CD8-positive, alpha-beta memory T cell (primary cell): ENCODE data around the gene PIP5K1C. TPM values are rescaled to one million over a fixed set of nuclear protein-coding genes. Genes with fewer than 3 reads are reported as not detected.

Source experiments
- CTCF ChIA-PET: fragments of 350-600 bp; sonication (Branson Sonifier 250); formaldehyde crosslinking; loops from one replicate; lab custom pipeline; 2021; ENCODE audit warnings: antibody characterized with exemption; lab: Charles Lee
- POLR2A ChIA-PET: fragments of 350-600 bp; sonication (Branson Sonifier 250); formaldehyde crosslinking; loops from one replicate; lab custom pipeline; 2021; ENCODE audit warnings: antibody characterized with exemption; lab: Charles Lee
- DNase-seq, 5 donors: peaks; one replicate each; pipeline versions ENCODE4 v3.0.0 to v3.0.0-alpha.2; 2020 to 2022; ENCODE audit warnings: mixed read lengths in 1 of 5
- H3K27ac ChIP-seq: one replicate; pipeline ENCODE4 v1.7.0; 2013; ENCODE audit warnings: low read depth, mild to moderate bottlenecking, low read length, moderate library complexity
- H3K27me3 ChIP-seq: 2 replicates; pipeline ENCODE4 v1.7.0; 2013; ENCODE audit warnings: low read length, mild to moderate bottlenecking; ENCODE audit not compliant: insufficient read depth, poor library complexity, severe bottlenecking
- H3K36me3 ChIP-seq: 2 replicates; pipeline ENCODE4 v1.7.0; 2013; ENCODE audit warnings: mild to moderate bottlenecking, low read length, moderate library complexity; ENCODE audit not compliant: insufficient read depth
- H3K4me1 ChIP-seq: 2 replicates; pipeline ENCODE4 v1.7.0; 2013; ENCODE audit warnings: mild to moderate bottlenecking, low read length, moderate library complexity; ENCODE audit not compliant: insufficient read depth
- H3K4me3 ChIP-seq: 2 replicates; pipeline ENCODE4 v1.7.0; 2013; ENCODE audit warnings: mild to moderate bottlenecking, low read length
- H3K9me3 ChIP-seq: 2 replicates; pipeline ENCODE4 v1.7.0; 2013; ENCODE audit warnings: mild to moderate bottlenecking, low read length
- H3K27ac Mint-ChIP-seq, 8 donors: one replicate each; pipeline ENCODE4 v1.8.0; 2020 to 2021; ENCODE audit warnings: mixed read lengths in 8 of 8, mild to moderate bottlenecking in 6 of 8, inconsistent platforms in 3 of 8, moderate library complexity in 3 of 8
- H3K27me3 Mint-ChIP-seq, 2 donors: one replicate each; pipeline ENCODE4 v1.8.0; 2020 to 2021; ENCODE audit warnings: mixed read lengths in 2 of 2, mild to moderate bottlenecking in 1 of 2, moderate library complexity in 1 of 2
- H3K36me3 Mint-ChIP-seq, 3 donors: one replicate each; pipeline ENCODE4 v1.8.0; 2020 to 2021; ENCODE audit warnings: mixed read lengths in 3 of 3, inconsistent platforms in 1 of 3, mild to moderate bottlenecking in 1 of 3
- H3K4me1 Mint-ChIP-seq, 3 donors: one replicate each; pipeline ENCODE4 v1.8.0; 2020 to 2021; ENCODE audit warnings: mixed read lengths in 3 of 3, inconsistent platforms in 1 of 3, mild to moderate bottlenecking in 1 of 3
- H3K4me3 Mint-ChIP-seq, 7 donors: one replicate each; pipeline ENCODE4 v1.8.0; 2020 to 2021; ENCODE audit warnings: mixed read lengths in 7 of 7, mild to moderate bottlenecking in 6 of 7, moderate library complexity in 4 of 7, inconsistent platforms in 2 of 7
- H3K9me3 Mint-ChIP-seq, 5 donors: one replicate each; pipeline ENCODE4 v1.8.0; 2020 to 2022; ENCODE audit warnings: mixed read lengths in 5 of 5, mild to moderate bottlenecking in 3 of 5, moderate library complexity in 2 of 5, inconsistent platforms in 1 of 5
- polyA plus RNA-seq: library from polyadenylated mRNA; unstranded; fragments of 300-500 nt; fragmentation: Illumina TruSeq; gene quantifications from one replicate; pipeline ENCODE4 v1.2.3, GENCODE V29; 2021
- total RNA-seq, 2 experiments: library from RNA; stranded (reverse); gene quantifications; one replicate each; pipeline ENCODE4 v1.2.3, GENCODE V29; 2021

Gene PIP5K1C
- total and polyA plus RNA-seq, 3 experiments from 2014 or later = 16.0 to 27.6 (median 26.9) TPM

DNA sequence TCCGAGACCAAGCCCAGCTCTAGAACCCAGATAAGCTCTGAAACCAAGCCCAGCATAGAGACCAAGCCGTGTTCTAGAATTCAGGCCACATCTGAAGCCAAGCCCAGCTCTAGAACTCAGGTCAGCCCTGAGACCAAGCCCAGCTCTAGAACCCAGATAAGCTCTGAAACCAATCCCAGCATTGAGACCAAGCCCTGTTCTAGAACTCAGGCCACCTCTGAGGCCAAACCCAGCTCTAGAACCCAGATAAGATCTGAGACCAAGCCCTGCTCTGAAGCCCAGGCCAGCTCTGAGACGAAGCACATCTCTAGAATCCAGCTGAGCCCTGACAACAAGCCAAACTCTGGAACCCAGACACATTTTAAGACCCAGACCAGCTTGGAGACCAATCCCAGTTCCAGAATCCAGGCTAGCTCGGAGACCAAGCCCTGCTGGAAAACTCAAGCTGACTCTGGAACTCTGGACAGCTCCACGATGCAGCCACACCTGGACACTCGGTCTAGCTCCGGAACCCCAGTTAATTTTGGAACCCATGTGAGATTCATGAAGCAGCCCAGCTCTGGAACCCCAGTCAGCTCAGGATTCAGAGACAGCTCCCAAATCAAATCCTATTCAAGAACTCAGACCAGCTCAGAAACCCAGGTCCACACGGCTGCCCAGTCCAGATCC is 109.1 kb downstream of the PIP5K1C start:
- H3K9me3 ChIP-seq = no peaks in the 10 kb centered on the region
- H3K36me3 ChIP-seq = no peaks in the 10 kb centered on the region
- CTCF ChIA-PET = interaction anchor here (1.0 to 1.7 kb wide), 2 partner anchors 28 to 46 kb away, joined by 5 read pairs; no protein-coding TSS in a partner anchor
- H3K27me3 ChIP-seq = no peaks in the 10 kb centered on the region
- H3K4me3 Mint-ChIP-seq = no peak overlapping the region
- H3K36me3 Mint-ChIP-seq = peaks cover 0 to 1% (median 0%) of the 10 kb centered on the region in 3 donors
- POLR2A ChIA-PET = no interaction called here
- no peak overlapping the region for H3K27ac Mint-ChIP-seq
- no peaks in the 10 kb centered on the region for H3K4me1 ChIP-seq
- H3K27me3 Mint-ChIP-seq = no peaks in the 10 kb centered on the region
- H3K4me3 ChIP-seq = no peak overlapping the region
- DNase-seq = no peak
- no peaks in the 10 kb centered on the region for H3K9me3 Mint-ChIP-seq
- H3K4me1 Mint-ChIP-seq = no peaks in the 10 kb centered on the region
- H3K27ac ChIP-seq = no peak overlapping the region

DNA sequence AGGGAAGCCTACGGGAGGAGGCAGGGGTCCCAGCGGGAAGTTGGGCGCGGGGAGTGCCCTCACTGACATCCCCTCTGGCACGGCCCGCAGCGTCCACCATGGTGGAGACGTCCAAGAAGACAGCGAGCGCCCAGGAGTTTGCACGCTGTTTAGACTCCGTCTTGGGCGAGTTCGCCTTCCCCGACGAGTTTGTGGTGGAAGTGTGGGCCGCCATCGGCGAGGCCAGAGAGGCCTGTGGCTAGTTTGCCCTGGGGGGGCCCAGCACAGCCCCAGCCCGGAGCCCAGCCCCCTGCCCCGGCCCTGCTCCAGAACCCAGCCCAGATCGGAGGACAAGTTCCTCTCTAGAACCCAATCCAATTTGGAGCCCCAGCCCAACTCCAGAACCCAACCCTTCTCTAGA is 110.3 kb downstream of the PIP5K1C start:
- no peak for DNase-seq
- Mint-ChIP-seq H3K4me1 (no peaks in the 10 kb centered on the region), H3K9me3 (no peaks in the 10 kb centered on the region), H3K27me3 (no peaks in the 10 kb centered on the region), H3K4me3 (no peak overlapping the region), H3K36me3 (peaks cover 0 to 1% (median 0%) of the 10 kb centered on the region in 3 donors), H3K27ac (no peak overlapping the region)
- Histone ChIP-seq H3K4me1 (no peaks in the 10 kb centered on the region), H3K27ac (no peak overlapping the region), H3K36me3 (no peaks in the 10 kb centered on the region), H3K27me3 (peaks cover 3% of the 10 kb centered on the region), H3K9me3 (no peaks in the 10 kb centered on the region), H3K4me3 (no peak overlapping the region)
- ChIA-PET CTCF (interaction anchor here (1.2 to 1.7 kb wide), 2 partner anchors 29 to 45 kb away, joined by 3 to 5 read pairs; no protein-coding TSS in a partner anchor), POLR2A (no interaction called here)

DNA sequence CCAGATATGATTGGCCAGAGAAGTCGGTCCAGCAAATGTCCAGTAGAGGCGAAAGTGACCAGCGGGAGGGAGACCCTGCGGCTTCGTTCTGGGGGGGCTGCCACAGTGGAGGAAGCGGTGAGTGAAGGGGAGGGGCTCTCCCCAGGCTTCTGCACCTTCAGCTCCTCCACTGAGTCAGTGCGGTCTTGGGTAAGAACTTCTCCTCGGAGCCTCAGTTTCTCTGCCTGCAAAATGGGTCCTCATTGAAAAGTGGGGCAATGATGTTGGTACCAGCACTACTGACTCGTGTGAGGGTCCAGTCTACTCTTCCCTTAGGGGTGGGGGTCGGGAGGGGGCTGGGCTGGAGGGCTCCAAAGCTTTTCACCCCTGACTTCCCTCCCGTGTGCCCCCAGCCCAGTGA is 110.8 kb downstream of the PIP5K1C start:
- no peak overlapping the region for H3K27ac Mint-ChIP-seq
- DNase-seq = no peak
- H3K27me3 Mint-ChIP-seq = no peaks in the 10 kb centered on the region
- no peaks in the 10 kb centered on the region for H3K4me1 Mint-ChIP-seq
- Histone ChIP-seq H3K27me3 (peaks cover 3% of the 10 kb centered on the region), H3K4me1 (no peaks in the 10 kb centered on the region), H3K27ac (no peak overlapping the region), H3K9me3 (no peaks in the 10 kb centered on the region), H3K4me3 (no peak overlapping the region), H3K36me3 (no peaks in the 10 kb centered on the region)
- H3K9me3 Mint-ChIP-seq = no peaks in the 10 kb centered on the region
- H3K4me3 Mint-ChIP-seq = peak overlapping the region in 1 of 7 donors; percentile 32
- peaks cover 0 to 1% (median 0%) of the 10 kb centered on the region in 3 donors for H3K36me3 Mint-ChIP-seq
- ChIA-PET POLR2A (interaction anchor here (0.6 kb wide), 1 partner anchor 34 kb away, joined by 3 read pairs; no protein-coding TSS in a partner anchor), CTCF (interaction anchor here (1.2 to 1.7 kb wide), 2 partner anchors 29 to 44 kb away, joined by 3 to 5 read pairs; no protein-coding TSS in a partner anchor)

DNA sequence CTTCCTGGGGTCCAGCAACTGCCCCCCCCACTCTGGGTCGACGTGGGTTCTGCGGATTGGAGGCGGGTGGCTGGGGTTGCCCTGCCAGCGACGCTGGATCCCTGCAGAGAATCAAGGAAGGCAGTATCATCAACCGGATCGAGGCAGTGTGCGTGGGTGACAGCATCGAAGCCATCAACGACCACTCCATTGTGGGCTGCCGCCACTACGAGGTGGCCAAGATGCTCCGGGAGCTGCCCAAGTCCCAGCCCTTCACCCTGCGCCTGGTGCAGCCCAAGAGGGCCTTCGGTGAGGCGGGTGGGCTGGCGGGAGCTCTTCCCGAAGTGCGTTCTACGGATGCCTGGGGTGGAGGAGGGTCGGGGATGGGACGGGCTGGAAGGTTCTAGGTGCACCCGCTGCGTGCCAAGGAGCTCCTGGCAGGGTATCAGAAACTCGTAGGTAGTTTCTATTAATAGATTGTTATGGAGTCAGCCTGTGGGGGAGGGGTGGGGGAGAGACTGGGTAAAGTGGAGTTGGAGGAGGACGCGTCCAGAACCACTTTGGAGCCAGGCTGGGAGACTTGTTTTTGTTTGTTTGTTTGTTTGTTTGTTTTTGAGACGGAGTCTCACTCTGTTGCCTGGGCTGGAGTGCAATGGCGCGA is 113.4 kb downstream of the PIP5K1C start:
- H3K36me3 Mint-ChIP-seq = peaks cover 0 to 1% (median 0%) of the 10 kb centered on the region in 3 donors
- no peak overlapping the region for H3K27ac Mint-ChIP-seq
- Histone ChIP-seq H3K36me3 (no peaks in the 10 kb centered on the region), H3K4me3 (no peak overlapping the region), H3K27me3 (peaks cover 3% of the 10 kb centered on the region), H3K4me1 (no peaks in the 10 kb centered on the region), H3K27ac (no peak overlapping the region), H3K9me3 (no peaks in the 10 kb centered on the region)
- no peaks in the 10 kb centered on the region for H3K4me1 Mint-ChIP-seq
- no peak for DNase-seq
- H3K9me3 Mint-ChIP-seq = no peaks in the 10 kb centered on the region
- ChIA-PET CTCF (interaction anchor here (1.9 to 3.4 kb wide), 3 partner anchors 22 to 41 kb away, joined by 6 to 18 read pairs (median 14); no protein-coding TSS in a partner anchor), POLR2A (interaction anchor here (0.6 kb wide), 1 partner anchor 38 kb away, joined by 4 read pairs; no protein-coding TSS in a partner anchor)
- no peaks in the 10 kb centered on the region for H3K27me3 Mint-ChIP-seq
- H3K4me3 Mint-ChIP-seq = peak overlapping the region in 2 of 7 donors; percentile 20 to 23

DNA sequence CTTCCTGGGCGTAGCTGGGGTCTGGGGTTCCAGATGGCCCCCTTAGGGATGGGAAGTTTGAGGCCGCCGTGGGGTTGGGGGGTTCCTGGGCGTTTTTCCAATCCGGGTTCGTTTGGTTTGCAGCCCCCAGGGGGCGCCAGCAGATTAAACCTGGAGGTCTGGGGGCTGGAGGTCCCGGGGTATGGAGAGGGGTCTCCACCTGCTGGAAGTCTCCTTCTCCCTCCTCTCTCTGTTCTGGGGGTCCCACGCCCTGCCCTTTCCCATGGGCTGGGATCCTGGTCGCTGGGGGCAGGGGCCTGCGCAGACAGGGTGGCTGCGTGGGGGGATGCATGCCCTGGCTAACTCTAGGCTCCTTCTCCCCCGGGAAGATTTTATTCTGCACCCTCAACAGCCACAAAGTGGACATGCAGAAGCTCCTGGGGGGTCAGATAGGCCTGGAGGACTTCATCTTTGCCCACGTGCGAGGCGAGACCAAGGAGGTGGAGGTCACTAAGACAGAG is 114.1 kb downstream of the PIP5K1C start:
- H3K36me3 Mint-ChIP-seq = peaks cover 0 to 1% (median 0%) of the 10 kb centered on the region in 3 donors

DNA sequence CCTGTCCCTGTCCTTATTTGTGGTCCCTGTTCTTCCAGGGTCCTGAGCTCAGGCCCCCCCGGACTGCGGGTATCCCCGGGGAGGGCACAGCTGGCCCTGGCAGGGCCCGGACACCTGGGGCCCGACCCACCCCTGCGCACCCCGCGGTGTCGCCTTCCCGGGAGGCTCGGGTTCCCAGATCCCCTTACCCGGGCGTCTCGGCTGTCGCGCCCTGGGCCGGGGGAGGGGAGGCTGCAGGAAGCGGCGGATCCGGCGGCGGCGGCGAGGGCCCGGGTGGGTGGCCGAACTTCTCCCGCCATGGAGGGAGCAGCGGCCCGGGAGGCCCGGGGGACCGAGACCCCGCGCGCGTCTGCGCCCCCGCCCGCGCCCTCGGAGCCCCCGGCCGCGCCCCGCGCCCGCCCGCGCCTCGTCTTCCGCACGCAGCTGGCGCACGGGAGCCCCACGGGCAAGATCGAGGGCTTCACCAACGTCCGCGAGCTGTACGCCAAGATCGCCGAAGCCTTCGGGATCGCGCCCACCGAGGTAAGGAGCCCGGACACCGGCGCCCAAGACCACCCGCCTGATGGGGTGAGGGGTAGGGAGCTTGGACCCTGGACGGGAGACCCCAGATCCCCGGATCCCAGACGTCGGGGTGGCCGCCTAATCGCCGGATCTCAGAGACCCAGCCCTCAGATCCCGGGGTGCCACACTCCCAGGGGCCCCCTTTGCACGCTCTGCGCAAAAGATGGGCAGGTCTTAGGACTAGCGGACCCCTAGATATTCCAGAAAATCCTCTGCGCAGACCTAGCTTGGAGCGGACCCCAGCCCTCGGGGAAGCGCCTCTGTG is 114.8 kb downstream of the PIP5K1C start, which contains the start of gene GIPC3:
GIPC3 (plus strand) TSS at position 178 of the 826 bp plus-strand sequence; CDS start at position 298, 120 bp downstream.
- no peaks in the 10 kb centered on the region for H3K27me3 Mint-ChIP-seq
- ChIA-PET CTCF (interaction anchor here (0.7 to 3.4 kb wide), 10 partner anchors 10 to 40 kb away, joined by 3 to 18 read pairs (median 5); no protein-coding TSS in a partner anchor), POLR2A (interaction anchor here (0.5 to 2.2 kb wide), 4 partner anchors 19 to 288 kb away, joined by 3 to 9 read pairs (median 6); no protein-coding TSS in a partner anchor)
- Histone ChIP-seq H3K27me3 (peaks cover 3% of the 10 kb centered on the region), H3K36me3 (no peaks in the 10 kb centered on the region), H3K27ac (no peak within 1 kb of the TSS), H3K4me3 (peak within 1 kb of the TSS; percentile 62), H3K4me1 (no peaks in the 10 kb centered on the region), H3K9me3 (no peaks in the 10 kb centered on the region)
- H3K27ac Mint-ChIP-seq = peak within 1 kb of the TSS in 1 of 8 donors; percentile 43
- H3K36me3 Mint-ChIP-seq = peaks cover 0 to 1% (median 0%) of the 10 kb centered on the region in 3 donors
- H3K9me3 Mint-ChIP-seq = no peaks in the 10 kb centered on the region
- no peak for DNase-seq
- peak within 1 kb of the TSS in 5 of 7 donors; percentile 43 to 78 (median 58) for H3K4me3 Mint-ChIP-seq
- H3K4me1 Mint-ChIP-seq = no peaks in the 10 kb centered on the region

More for the DNA sequence above, 114.1 kb downstream of the PIP5K1C start:
- no peaks in the 10 kb centered on the region for H3K4me1 ChIP-seq
- peak overlapping the region; percentile 62 for H3K4me3 ChIP-seq
- H3K27ac ChIP-seq = no peak overlapping the region
- POLR2A ChIA-PET = interaction anchor here (0.6 to 2.2 kb wide), 2 partner anchors 19 to 37 kb away, joined by 4 to 7 read pairs; no protein-coding TSS in a partner anchor
- no peaks in the 10 kb centered on the region for H3K9me3 Mint-ChIP-seq
- no peaks in the 10 kb centered on the region for H3K36me3 ChIP-seq
- H3K27me3 ChIP-seq = peaks cover 3% of the 10 kb centered on the region
- CTCF ChIA-PET = interaction anchor here (1.3 to 3.4 kb wide), 7 partner anchors 10 to 40 kb away, joined by 4 to 18 read pairs (median 6); no protein-coding TSS in a partner anchor
- H3K4me3 Mint-ChIP-seq = peak overlapping the region in 5 of 7 donors; percentile 43 to 78 (median 58)
- no peaks in the 10 kb centered on the region for H3K4me1 Mint-ChIP-seq
- peak overlapping the region in 1 of 8 donors; percentile 43 for H3K27ac Mint-ChIP-seq
- H3K27me3 Mint-ChIP-seq = no peaks in the 10 kb centered on the region
- H3K9me3 ChIP-seq = no peaks in the 10 kb centered on the region
- peak in 2 of 5 donors; percentile 14 to 55 for DNase-seq
